CD4-positive, alpha-beta T cell treated with Interleukin-4 for 4 hours (primary cell): ENCODE measurements around the gene XRCC5.

ENCODE experiments used
- DNase-seq: peaks from one replicate; pipeline ENCODE4 v3.0.0-alpha.2; 2020

XRCC5 gene

GRCh38 chr2:216161967-216162366 lies 52.8 kb downstream of the XRCC5 start:
- no peak for DNase-seq

DNA sequence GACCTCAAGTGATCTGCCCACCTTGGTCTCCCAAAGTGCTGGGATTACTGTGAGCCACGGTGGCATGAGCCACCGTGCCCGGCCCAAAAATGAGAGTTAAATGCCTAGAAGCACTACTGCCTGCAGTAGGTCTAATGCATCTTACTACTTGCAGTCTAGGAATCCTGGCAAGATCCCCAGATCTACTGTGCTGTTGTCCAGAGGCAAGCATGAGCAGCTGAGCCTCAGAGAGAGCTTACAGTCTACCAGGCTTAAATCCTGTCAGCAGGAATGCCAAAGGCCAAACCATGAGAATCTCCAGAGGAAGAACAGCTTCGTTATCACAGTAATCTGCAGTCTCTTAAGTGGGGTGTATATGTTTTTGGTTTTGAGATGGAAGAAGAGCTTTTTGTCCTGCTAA lies 54.4 kb downstream of the XRCC5 start:
- DNase-seq, result no peak

GRCh38 chr2:216164087-216164486 lies 54.9 kb downstream of the XRCC5 start:
- no peak for DNase-seq

DNA sequence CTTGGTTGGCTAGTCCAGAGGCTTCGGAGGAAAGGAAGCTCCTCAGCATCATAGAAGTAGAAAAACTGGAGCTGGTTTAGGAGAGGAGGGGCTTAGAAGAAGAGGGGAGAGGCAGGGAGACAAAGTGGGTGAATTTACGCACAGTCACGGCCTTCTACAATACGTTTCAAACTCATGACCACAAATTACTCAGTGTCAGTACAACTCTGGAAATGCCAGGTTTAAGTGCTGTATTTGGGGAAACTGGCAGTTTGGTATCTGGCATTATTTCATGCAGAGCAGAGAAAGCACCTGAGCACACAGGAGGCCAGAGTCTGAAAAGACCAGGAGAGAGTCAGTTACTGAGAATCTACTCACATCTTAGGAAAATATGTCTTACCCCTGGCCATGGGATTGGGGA lies 55.4 kb downstream of the XRCC5 start:
- DNase-seq, result no peak

GRCh38 chr2:216165711-216166110 lies 56.6 kb downstream of the XRCC5 start:
- no peak for DNase-seq

- no peak for DNase-seq
Observed at GRCh38 chr2:216169087-216169486, 59.9 kb downstream of the XRCC5 start.

DNA sequence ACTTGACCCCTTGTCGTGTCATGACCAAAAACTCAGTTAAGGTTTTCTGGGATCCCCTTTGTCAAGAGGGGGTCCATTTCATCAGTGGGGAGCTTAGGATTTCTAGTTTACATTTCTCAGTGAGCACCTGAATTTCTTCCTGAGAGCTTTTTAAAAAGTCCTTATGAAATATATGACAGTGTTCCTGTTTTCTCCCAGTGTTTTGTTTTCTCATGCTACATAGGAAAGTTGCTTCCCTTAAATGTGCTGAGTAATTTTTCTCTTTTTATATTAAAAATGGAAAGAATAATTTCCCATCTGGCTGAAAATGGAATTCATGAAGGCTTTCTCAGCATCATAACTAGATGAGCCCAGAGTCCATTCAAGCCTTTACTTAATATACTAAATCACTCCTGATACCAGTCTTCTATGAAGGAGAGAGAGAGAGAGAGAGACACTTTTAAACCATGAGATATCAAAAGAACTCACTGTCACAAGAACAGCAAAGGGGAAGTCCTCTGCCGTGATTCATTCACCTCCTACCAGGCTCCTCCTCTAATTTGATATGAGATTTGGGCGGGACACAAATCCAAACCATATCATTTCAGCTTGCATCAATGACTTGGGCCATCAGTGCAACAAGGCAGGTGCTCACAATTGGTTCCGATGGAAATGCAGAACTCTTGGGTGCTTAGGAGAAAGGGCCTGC lies 61.1 kb downstream of the XRCC5 start:
- DNase-seq, result peak; percentile 13

DNA sequence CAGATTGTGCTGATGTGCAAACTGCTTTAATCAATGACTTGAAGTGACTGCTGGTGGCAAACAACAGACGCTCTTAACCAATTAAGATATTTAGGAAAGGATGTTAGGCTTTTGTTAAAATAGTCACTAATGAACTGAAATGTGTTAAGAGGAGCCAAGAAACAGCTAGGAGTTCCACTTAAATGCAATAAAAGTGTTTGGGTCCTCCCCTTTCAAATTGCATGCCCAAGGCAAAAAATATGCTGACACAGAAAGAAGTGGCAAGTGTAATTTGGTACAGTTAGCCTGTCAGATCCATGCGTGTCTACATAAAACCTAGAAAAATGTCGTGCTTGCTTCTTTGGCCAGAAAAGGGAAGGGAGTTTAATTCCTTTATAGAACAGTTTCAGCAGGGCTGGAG lies 61.9 kb downstream of the XRCC5 start:
- no peak for DNase-seq

GRCh38 chr2:216172493-216172892 lies 63.3 kb downstream of the XRCC5 start:
- no peak for DNase-seq

- DNase-seq, result no peak
Observed at GRCh38 chr2:216179015-216179414, 69.9 kb downstream of the XRCC5 start.

DNA sequence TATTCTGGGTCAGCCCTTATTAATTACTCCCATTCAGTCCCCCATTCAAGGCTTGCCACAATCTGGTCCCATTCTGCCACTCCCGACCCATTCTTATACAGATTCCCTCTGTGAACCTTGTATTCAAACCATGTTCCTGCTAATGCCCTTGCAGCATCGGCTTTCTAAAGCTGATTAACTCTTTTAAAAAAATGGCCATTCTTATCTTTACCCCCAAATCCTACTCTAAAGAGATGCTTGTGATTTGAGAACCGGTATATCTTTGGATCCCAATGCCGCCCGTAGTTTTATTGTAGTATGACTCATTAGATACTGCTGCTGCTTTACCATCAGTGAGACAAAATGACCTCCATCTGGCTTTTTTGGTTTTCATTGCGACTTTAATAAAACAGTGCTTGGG lies 72.2 kb downstream of the XRCC5 start:
- DNase-seq, result no peak

DNA sequence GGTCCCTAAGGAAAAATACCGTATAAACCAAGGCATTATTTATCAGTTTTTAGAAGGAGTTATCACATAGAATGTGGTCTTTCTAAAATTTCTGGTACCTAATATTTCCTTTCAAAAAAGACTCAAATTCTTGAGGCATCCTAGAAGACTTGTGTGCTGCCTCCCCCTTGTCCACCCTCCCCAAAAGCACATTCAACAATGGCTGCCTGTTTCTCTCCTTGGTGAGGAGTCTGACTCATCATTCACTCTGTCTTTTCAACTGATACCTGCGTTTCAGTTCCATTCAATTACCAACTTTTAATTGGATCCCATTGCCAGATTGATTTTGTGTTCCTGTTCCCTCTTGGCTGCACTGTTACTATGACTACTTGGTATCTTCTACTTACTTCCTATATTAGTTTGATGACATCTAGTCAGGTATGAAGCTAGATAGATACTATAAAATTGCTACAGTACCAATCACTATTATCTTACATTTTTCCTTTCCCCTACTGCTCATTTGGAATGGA lies 72.9 kb downstream of the XRCC5 start:
- DNase-seq, result no peak

GRCh38 chr2:216183462-216183861 lies 74.3 kb downstream of the XRCC5 start:
- no peak for DNase-seq

- DNase-seq, result no peak
Observed at GRCh38 chr2:216188559-216188850, 79.4 kb downstream of the XRCC5 start.

DNA sequence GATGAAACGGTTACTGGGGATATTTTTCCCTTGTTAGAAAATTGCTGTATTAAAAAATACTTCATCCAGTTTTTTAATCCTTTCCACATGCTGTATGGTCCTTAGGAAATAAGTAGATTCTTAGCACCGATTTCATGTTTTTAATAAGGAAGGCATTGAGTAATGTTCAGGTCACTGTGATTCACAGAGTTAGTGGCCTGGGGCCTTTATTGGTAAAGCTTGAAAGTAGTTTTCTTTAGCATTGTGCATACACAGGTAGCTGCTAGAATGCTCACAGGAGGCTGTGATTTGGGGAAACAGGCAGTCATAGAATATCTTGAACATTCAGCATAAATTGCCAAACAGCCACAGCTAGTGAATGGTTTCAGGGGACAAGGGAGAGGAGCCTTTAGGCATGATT lies 79.8 kb downstream of the XRCC5 start:
- DNase-seq, result no peak

- no peak for DNase-seq
Observed at GRCh38 chr2:216189410-216189809, 80.3 kb downstream of the XRCC5 start.

DNA sequence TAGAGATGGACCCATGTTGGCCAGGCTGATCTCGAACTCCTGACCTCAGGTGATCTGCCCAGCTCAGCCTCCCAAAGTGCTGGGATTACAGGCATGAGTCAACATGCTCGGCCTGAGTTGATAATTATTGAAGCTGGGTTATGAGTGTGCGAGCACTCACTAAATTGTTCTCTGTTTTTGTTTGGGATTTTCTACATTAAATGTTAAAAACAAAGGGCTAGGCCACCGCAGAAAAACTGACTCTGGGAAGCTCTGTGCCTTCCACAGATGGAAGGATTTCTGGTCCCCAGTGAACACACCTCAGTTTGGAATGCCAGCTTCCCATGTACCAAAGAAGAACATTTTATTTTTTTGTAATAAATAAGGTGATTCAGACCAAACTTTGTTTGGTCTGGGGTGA lies 83.0 kb downstream of the XRCC5 start:
- no peak for DNase-seq

DNA sequence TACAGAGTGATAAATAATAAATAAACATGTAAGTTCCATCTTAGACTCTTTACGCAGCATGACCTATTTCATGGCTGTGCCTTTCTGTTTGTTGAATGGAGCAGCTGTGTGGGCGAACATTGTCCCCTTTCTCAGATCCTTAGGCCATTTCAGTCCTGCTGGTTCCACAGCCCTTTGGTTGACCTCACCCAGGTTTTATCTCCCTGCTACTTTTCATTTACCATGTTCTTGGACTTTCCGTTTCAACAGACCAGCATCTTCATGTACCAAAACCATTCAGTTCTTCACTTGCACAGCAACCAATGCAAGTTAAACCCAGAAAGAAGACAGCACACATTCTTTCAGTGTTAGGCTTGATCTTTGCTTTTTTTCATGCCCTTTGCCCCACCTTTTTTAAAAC lies 83.8 kb downstream of the XRCC5 start:
- no peak for DNase-seq

GRCh38 chr2:216194013-216194412 lies 84.9 kb downstream of the XRCC5 start:
- no peak for DNase-seq

GRCh38 chr2:216194561-216194960 lies 85.4 kb downstream of the XRCC5 start:
- no peak for DNase-seq

- no peak for DNase-seq
Observed at GRCh38 chr2:216195565-216196029, 86.4 kb downstream of the XRCC5 start.

GRCh38 chr2:216201692-216202306 lies 92.7 kb downstream of the XRCC5 start:
- DNase-seq, result no peak

DNA sequence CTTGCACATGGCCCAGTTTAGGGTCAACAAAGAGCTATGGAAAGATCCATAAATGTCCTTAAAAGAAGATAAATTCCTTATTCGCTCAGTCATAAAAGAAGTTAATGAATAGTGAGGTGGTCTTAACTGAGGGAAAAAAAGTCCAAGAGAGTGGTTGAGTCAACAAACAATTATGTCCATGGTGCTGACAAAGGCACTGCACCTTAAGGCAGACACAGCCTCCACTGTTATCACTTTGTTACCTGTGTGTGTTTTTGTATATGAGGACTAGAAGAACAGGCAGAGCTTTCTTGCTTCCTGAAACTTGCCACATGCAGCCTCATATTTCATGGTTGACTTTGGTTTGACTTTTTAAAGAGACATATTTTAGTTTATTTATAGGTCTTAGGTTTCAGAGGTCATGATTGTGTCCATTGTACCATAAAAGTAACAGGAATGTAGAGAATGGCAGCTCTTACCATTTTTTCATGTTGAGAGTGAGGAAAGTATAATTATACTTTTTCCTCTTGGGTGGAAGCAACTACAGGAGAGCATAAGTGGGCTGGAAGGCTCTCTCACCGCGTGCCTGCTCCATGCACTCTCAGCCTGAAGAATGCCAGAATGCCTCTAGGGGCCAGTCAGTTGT lies 93.6 kb downstream of the XRCC5 start:
- DNase-seq, result no peak

GRCh38 chr2:216205486-216205885 lies 96.3 kb downstream of the XRCC5 start:
- no peak for DNase-seq
